Neural cell (in vitro differentiated cells): ENCODE results near the gene SETBP1. TPM values are rescaled to one million over a fixed set of nuclear protein-coding genes. Genes with fewer than 3 reads are reported as not detected.

Experiments
- H2AFZ ChIP-seq: fragments of 200-600, 300-800 bp; sonication (generic), shearing (Covaris generic); 2 replicates; pipeline ENCODE4 v1.6.0; 2014; ENCODE audit warnings: low read depth, mild to moderate bottlenecking, antibody characterized with exemption, low read length, moderate library complexity
- H3F3A ChIP-seq: fragments of 200-600 bp; shearing (Covaris generic); 2 replicates; pipeline ENCODE4 v1.6.1; 2016; ENCODE audit warnings: mild to moderate bottlenecking, moderate library complexity, mixed read lengths, antibody characterized with exemption, low read length; ENCODE audit not compliant: insufficient read depth, poor library complexity, severe bottlenecking
- H3K27ac ChIP-seq: fragments of 200-600, 300-800 bp; sonication (generic), shearing (Covaris generic); 2 replicates; pipeline ENCODE4 v1.5.1; 2014; ENCODE audit warnings: mild to moderate bottlenecking, low read length, moderate library complexity
- H3K27me3 ChIP-seq: fragments of 300-800, 200-600 bp; sonication (generic), shearing (Covaris generic); 2 replicates; pipeline ENCODE4 v1.6.0; 2014; ENCODE audit warnings: mild to moderate bottlenecking, low read depth, low read length, moderate library complexity; ENCODE audit not compliant: insufficient read depth
- H3K36me3 ChIP-seq: fragments of 300-800, 200-600 bp; sonication (generic), shearing (Covaris generic); 2 replicates; pipeline ENCODE4 v1.5.1; 2014; ENCODE audit warnings: mild to moderate bottlenecking, antibody characterized with exemption, low read length, moderate library complexity; ENCODE audit not compliant: insufficient read depth
- H3K4me2 ChIP-seq: fragments of 300-800, 200-600 bp; sonication (generic), shearing (Covaris generic); 2 replicates; pipeline ENCODE4 v1.6.0; 2014; ENCODE audit warnings: mild to moderate bottlenecking, low read length
- H3K4me3 ChIP-seq: fragments of 300-800, 200-600 bp; sonication (generic), shearing (Covaris generic); 2 replicates; pipeline ENCODE4 v1.5.1; 2014; ENCODE audit warnings: mild to moderate bottlenecking, low read length, moderate library complexity
- H3K79me2 ChIP-seq: fragments of 200-600 bp; shearing (Covaris generic); replicated peaks from 2 replicates; pipeline ENCODE4 v1.6.0; 2014; ENCODE audit warnings: mild to moderate bottlenecking, low read length, moderate library complexity; ENCODE audit not compliant: insufficient read depth
- H3K9ac ChIP-seq: fragments of 300-800, 200-600 bp; sonication (generic), shearing (Covaris generic); 2 replicates; pipeline ENCODE4 v1.6.1; 2016; ENCODE audit warnings: mild to moderate bottlenecking, low read length, mixed read lengths
- H3K9me2 ChIP-seq: fragments of 200-600 bp; shearing (Covaris generic); 2 replicates; pipeline ENCODE4 v1.6.1; 2016; ENCODE audit warnings: mild to moderate bottlenecking, low read length, mixed read lengths; ENCODE audit not compliant: insufficient read depth
- H3K9me3 ChIP-seq: fragments of 200-600, 300-800 bp; sonication (generic), shearing (Covaris generic); 2 replicates; pipeline ENCODE4 v1.6.1; 2016; ENCODE audit warnings: mild to moderate bottlenecking, mixed run types, low read length, moderate library complexity, mixed read lengths
- H4K20me1 ChIP-seq: fragments of 200-600 bp; shearing (Covaris generic); 2 replicates; pipeline ENCODE4 v1.6.1; 2016; ENCODE audit warnings: mild to moderate bottlenecking, mixed run types; ENCODE audit not compliant: insufficient read depth
- EP300 ChIP-seq: fragments of 450-650 bp; conservative IDR thresholded peaks from 2 replicates; pipeline ENCODE4 v1.6.1; 2014; ENCODE audit warnings: antibody characterized with exemption, mild to moderate bottlenecking, moderate library complexity; ENCODE audit not compliant: poor library complexity, severe bottlenecking
- EZH2 ChIP-seq: fragments of 200-600, 300-800 bp; shearing (Covaris generic), sonication (generic); IDR thresholded peaks from 2 replicates; pipeline ENCODE4 v1.6.1; 2014; ENCODE audit warnings: antibody characterized with exemption, low read length, borderline replicate concordance, mild to moderate bottlenecking; ENCODE audit not compliant: insufficient read depth, poor library complexity, severe bottlenecking
- MXI1 ChIP-seq: fragments of 450-650 bp; conservative IDR thresholded peaks from 2 replicates; pipeline ENCODE4 v1.6.1; 2014; ENCODE audit warnings: antibody characterized with exemption, mild to moderate bottlenecking; ENCODE audit not compliant: poor library complexity, severe bottlenecking
- POLR2AphosphoS5 ChIP-seq: IDR thresholded peaks from 2 replicates; pipeline ENCODE4 v1.6.1; 2012
- RAD21 ChIP-seq: fragments of 450-650 bp; conservative IDR thresholded peaks from 2 replicates; pipeline ENCODE4 v1.6.1; 2014; ENCODE audit warnings: antibody characterized with exemption, mild to moderate bottlenecking, moderate library complexity
- REST ChIP-seq: IDR thresholded peaks from 2 replicates; pipeline ENCODE4 v1.6.1; 2012; ENCODE audit warnings: borderline replicate concordance
- SMC3 ChIP-seq: fragments of 450-650 bp; conservative IDR thresholded peaks from 2 replicates; pipeline ENCODE4 v1.6.1; 2014; ENCODE audit warnings: antibody characterized with exemption, mild to moderate bottlenecking, moderate library complexity; ENCODE audit not compliant: poor library complexity
- TAF1 ChIP-seq: IDR thresholded peaks from 2 replicates; pipeline ENCODE4 v1.6.1; 2012; ENCODE audit warnings: low read depth
- polyA plus RNA-seq: library from polyadenylated mRNA; depleted of rRNA; stranded (reverse); fragments of >200 nt; gene quantifications from 2 replicates; pipeline ENCODE4 v1.2.3, GENCODE V29; 2014
- TF ChIP-seq, protein P1 (sequence below): fragments of 450-650 bp; IDR thresholded peaks from 2 replicates; pipeline ENCODE4 v1.5.1; 2014; ENCODE audit warnings: antibody characterized with exemption, mild to moderate bottlenecking, moderate library complexity; ENCODE audit not compliant: poor library complexity, severe bottlenecking

Gene SETBP1
- polyA plus RNA-seq, 1 donor from 2014 or later: 13.7 TPM

DNA sequence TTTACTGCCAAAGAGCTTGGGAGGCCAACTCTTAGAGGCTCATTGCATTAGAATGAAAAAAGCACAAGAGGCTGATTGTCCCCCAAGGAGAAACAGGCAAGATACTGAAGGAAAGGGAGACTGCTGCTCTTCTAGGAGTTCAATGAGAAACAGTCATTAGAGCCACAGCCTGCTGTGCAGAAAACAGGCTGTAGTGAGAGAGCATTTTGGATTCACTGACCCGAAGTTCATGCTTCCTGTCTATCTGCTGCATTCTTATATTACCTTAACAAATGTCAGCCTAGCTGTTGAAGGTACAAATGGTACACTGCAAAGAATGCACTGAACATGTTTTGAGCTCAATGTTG is 423.3 kb downstream of the SETBP1 start:
- TF ChIP-seq EP300 (no peak), SMC3 (no peak), RAD21 (no peak), REST (no peak)
- no peak overlapping the region for H3K27ac ChIP-seq
- H3K9me2 ChIP-seq: no peaks in the 10 kb centered on the region
- H3K9ac ChIP-seq: no peak overlapping the region
- H3K79me2 ChIP-seq: no peaks in the 10 kb centered on the region
- H3K4me2 ChIP-seq: no peak overlapping the region
- H3F3A ChIP-seq: no peaks in the 10 kb centered on the region
- H3K9me3 ChIP-seq: no peaks in the 10 kb centered on the region
- H3K4me3 ChIP-seq: no peak overlapping the region
- no peaks in the 10 kb centered on the region for H4K20me1 ChIP-seq
- no peak overlapping the region for H2AFZ ChIP-seq
- no peaks in the 10 kb centered on the region for H3K27me3 ChIP-seq
- no peaks in the 10 kb centered on the region for H3K36me3 ChIP-seq

DNA sequence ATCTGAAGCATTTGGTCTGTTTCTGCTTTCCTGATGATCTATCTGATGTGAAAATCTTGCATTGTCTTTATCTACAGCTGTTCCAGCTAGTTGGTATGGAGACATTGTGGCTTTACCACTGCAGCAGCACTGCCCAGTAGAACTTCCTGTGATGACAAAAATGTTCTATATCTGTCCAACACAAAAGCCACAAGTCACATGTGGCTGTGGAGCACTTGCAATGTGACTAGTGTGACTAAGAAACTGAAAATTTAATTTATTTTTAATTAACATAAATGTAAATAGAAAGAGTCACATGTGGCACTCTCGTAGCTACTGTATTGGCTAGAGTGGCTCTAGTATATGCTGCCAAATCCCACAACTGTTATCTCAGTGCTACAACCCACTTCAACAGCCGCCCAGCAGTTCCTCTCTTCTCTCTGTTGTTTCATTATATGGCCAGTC is 425.7 kb downstream of the SETBP1 start:
- Histone ChIP-seq H3F3A (no peaks in the 10 kb centered on the region), H3K79me2 (no peaks in the 10 kb centered on the region), H3K27ac (no peak overlapping the region), H3K9me3 (no peaks in the 10 kb centered on the region), H3K9ac (no peak overlapping the region), H3K27me3 (no peaks in the 10 kb centered on the region), H3K4me3 (no peak overlapping the region), H3K4me2 (no peak overlapping the region), H2AFZ (no peak overlapping the region), H3K36me3 (no peaks in the 10 kb centered on the region), H3K9me2 (no peaks in the 10 kb centered on the region), H4K20me1 (no peaks in the 10 kb centered on the region)
- TF ChIP-seq REST: no peak
- no peak for TF ChIP-seq EZH2
- TF ChIP-seq TAF1: no peak
- no peak for TF ChIP-seq EP300
- no peak for TF ChIP-seq RAD21
- TF ChIP-seq, protein P1, sequence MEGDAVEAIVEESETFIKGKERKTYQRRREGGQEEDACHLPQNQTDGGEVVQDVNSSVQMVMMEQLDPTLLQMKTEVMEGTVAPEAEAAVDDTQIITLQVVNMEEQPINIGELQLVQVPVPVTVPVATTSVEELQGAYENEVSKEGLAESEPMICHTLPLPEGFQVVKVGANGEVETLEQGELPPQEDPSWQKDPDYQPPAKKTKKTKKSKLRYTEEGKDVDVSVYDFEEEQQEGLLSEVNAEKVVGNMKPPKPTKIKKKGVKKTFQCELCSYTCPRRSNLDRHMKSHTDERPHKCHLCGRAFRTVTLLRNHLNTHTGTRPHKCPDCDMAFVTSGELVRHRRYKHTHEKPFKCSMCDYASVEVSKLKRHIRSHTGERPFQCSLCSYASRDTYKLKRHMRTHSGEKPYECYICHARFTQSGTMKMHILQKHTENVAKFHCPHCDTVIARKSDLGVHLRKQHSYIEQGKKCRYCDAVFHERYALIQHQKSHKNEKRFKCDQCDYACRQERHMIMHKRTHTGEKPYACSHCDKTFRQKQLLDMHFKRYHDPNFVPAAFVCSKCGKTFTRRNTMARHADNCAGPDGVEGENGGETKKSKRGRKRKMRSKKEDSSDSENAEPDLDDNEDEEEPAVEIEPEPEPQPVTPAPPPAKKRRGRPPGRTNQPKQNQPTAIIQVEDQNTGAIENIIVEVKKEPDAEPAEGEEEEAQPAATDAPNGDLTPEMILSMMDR: no peak
- TF ChIP-seq MXI1: no peak
- TF ChIP-seq POLR2AphosphoS5: no peak
- no peak for TF ChIP-seq SMC3
